ENCODE measurements around the gene ARHGAP45.

The ARHGAP45 gene

DNA sequence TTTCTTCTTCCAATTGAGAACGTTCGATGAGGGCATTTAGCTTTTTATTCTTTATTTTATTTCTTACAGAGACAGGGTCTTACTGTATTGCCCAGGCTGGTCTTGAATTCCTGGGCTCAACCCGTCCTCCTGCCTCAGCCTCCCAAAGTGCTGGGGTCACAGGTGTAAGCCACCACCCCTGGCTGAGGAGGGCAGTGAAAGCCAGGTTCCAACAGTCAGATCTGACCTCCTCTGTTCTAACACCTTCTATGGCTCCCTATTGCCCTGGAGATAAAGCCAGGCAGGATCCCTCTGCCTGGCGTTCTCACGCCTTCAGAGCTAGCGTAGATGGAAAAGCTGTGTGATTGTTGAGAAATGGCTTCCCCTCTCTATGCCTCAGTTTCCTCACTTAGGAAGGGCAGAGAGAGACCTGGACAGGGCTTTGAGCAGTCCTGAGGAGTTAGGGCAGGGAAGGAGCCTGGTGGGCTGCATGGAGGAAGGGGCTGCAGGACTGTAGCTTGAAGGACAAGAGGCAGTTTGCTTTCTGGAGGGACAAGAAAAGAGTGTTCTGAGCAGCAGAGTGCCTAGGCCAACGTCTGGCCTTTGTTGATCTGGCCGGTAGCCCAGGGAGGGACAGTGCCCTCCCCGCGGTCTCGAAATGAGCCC, 5.5 kb downstream of the ARHGAP45 start:
- Histone ChIP-seq H3K4ac (ENCODE audit: low read length) (no peak overlapping the region), H4K8ac (ENCODE audit: low read depth, low read length) (no peak overlapping the region), H2AFZ (ENCODE audit: low read length) (no peak overlapping the region), H2BK15ac (ENCODE audit: low read length) (no peak overlapping the region), H3K9me3 (replicated peaks in 1 of 2; ENCODE audit: control insufficient read depth in 2 of 2, insufficient read depth in 1 of 2, low read depth in 1 of 2, low read length in 2 of 2) (no peaks in the 10 kb centered on the region), H3K79me1 (ENCODE audit: low read depth, low read length) (peaks cover 8% of the 10 kb centered on the region), H4K91ac (ENCODE audit: low read depth, low read length, poor library complexity) (no peak overlapping the region), H3K27me3 (ENCODE audit: control insufficient read depth in 3 of 3, insufficient read depth in 3 of 3, low read depth in 1 of 3, low read length in 3 of 3) (peaks cover 3 to 22% (median 22%) of the 10 kb centered on the region in 3 experiments), H3K4me3 (ENCODE audit: low read length in 2 of 2) (no peak overlapping the region), H3K36me3 (replicated peaks in 1 of 2; ENCODE audit: control insufficient read depth in 2 of 2, insufficient read depth in 2 of 2, low read length in 2 of 2) (peaks cover 4 to 30% of the 10 kb centered on the region in 2 donors), H2AK5ac (ENCODE audit: low read depth, low read length) (no peak overlapping the region), H3K9ac (ENCODE audit: low read depth, low read length, poor library complexity) (no peak overlapping the region), H2BK5ac (ENCODE audit: low read length) (no peak overlapping the region), H3K18ac (ENCODE audit: low read length) (no peak overlapping the region), H3K27ac (replicated peaks; ENCODE audit: low read length) (no peak overlapping the region), H3K4me1 (ENCODE audit: control insufficient read depth in 2 of 2, insufficient read depth in 1 of 2, low read depth in 1 of 2, low read length in 2 of 2) (peaks cover 0 to 2% of the 10 kb centered on the region in 2 donors), H2BK12ac (ENCODE audit: low read length) (no peak overlapping the region), H3K23ac (ENCODE audit: low read depth, low read length, poor library complexity) (no peak overlapping the region), H2BK120ac (ENCODE audit: low read depth, low read length) (no peak overlapping the region), H3K4me2 (ENCODE audit: insufficient read depth, low read length, poor library complexity, severe bottlenecking) (no peak overlapping the region), H3K14ac (ENCODE audit: low read length) (no peak overlapping the region)
- WGBS, 2 donors (ENCODE audit: extremely low coverage in 2 of 2, insufficient read length in 2 of 2, insufficient replicate concordance in 1 of 2) = no CpG with 5 or more reads among the region's 11 CpGs
- DNase-seq (ENCODE audit: low spot score) = no peak

DNA sequence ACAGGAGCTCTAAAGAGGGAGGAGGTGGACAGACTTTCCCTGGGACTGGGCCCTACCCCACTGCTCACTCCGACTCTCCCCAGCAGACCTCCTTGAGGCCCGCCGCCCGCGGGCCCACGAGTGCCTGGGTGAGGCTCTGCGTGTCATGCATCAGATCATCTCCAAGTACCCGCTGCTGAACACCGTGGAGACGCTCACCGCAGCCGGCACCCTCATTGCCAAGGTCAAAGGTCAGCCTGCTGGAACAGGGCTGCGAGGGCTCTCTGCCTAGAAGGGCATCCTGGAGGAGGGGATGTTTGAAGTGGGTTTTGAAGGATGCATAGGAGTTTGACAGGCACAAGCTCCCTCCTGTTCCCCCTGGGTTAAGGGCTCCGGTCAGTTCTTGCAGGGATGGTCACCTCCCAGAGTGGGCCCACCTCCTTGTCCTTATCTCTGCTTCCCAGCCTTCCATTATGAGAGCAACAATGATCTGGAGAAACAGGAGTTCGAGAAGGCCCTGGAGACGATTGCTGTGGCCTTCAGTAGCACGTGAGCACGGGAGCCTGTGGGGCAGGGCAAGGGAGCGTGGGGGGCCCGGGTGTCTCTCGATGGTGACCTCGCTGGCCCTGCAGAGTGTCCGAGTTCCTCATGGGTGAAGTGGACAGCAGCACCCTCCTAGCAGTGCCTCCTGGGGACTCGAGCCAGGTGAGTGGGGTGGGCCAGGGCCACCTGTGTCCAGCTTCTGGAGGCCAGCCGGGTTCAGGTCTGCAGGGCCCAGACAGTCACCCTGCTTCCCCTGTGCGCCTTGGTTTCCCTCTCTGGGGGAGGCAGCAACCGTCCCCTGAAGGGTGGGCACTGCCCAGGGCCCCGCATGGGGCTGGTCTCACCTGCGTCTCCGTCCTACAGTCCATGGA, 6.3 kb downstream of the ARHGAP45 start:
- Histone ChIP-seq H2BK120ac (ENCODE audit: low read depth, low read length) (no peak overlapping the region), H3K27ac (replicated peaks; ENCODE audit: low read length) (no peak overlapping the region), H3K4me1 (ENCODE audit: control insufficient read depth in 2 of 2, insufficient read depth in 1 of 2, low read depth in 1 of 2, low read length in 2 of 2) (peaks cover 0 to 2% of the 10 kb centered on the region in 2 donors), H3K27me3 (ENCODE audit: control insufficient read depth in 3 of 3, insufficient read depth in 3 of 3, low read depth in 1 of 3, low read length in 3 of 3) (peaks cover 2 to 18% (median 15%) of the 10 kb centered on the region in 3 experiments), H3K14ac (ENCODE audit: low read length) (no peak overlapping the region), H3K4me2 (ENCODE audit: insufficient read depth, low read length, poor library complexity, severe bottlenecking) (no peak overlapping the region), H3K9me3 (replicated peaks in 1 of 2; ENCODE audit: control insufficient read depth in 2 of 2, insufficient read depth in 1 of 2, low read depth in 1 of 2, low read length in 2 of 2) (no peaks in the 10 kb centered on the region), H4K91ac (ENCODE audit: low read depth, low read length, poor library complexity) (no peak overlapping the region), H2BK5ac (ENCODE audit: low read length) (peak overlapping the region; percentile 53), H2BK12ac (ENCODE audit: low read length) (peak overlapping the region; percentile 10), H4K8ac (ENCODE audit: low read depth, low read length) (no peak overlapping the region), H3K9ac (ENCODE audit: low read depth, low read length, poor library complexity) (peak overlapping the region; percentile 60), H3K18ac (ENCODE audit: low read length) (no peak overlapping the region), H3K23ac (ENCODE audit: low read depth, low read length, poor library complexity) (no peak overlapping the region), H2AFZ (ENCODE audit: low read length) (no peak overlapping the region), H3K4me3 (ENCODE audit: low read length in 2 of 2) (no peak overlapping the region), H3K36me3 (replicated peaks in 1 of 2; ENCODE audit: control insufficient read depth in 2 of 2, insufficient read depth in 2 of 2, low read length in 2 of 2) (peaks cover 6 to 30% of the 10 kb centered on the region in 2 donors), H3K4ac (ENCODE audit: low read length) (no peak overlapping the region), H2BK15ac (ENCODE audit: low read length) (no peak overlapping the region), H3K79me1 (ENCODE audit: low read depth, low read length) (peaks cover 10% of the 10 kb centered on the region), H2AK5ac (ENCODE audit: low read depth, low read length) (peak overlapping the region; percentile 88)
- no CpG with 5 or more reads among the region's 30 CpGs for WGBS, 2 donors (ENCODE audit: extremely low coverage in 2 of 2, insufficient read length in 2 of 2, insufficient replicate concordance in 1 of 2)
- DNase-seq (ENCODE audit: low spot score) = no peak

DNA sequence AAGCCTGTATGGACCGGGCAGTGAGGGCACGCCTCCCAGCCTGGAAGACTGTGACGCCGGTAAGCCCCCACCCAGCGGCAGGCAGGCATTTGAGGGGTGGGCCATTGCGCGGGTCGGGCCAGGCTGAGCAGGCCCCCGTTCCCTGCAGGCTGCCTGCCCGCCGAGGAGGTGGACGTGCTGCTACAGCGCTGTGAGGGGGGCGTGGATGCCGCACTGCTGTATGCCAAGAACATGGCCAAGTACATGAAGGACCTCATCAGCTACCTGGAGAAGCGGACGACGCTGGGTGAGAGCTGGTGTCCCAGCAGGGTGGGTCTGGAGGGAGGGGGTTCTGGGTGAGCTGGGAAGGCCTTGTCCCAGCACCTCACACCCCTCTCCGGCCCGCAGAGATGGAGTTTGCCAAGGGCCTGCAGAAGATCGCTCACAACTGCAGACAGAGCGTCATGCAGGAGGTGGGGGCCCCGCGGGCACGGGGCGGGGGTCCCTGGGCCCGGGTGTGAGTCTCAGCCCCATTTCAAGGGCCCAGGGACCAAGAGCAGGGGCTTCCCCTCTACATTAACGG, 7.1 kb downstream of the ARHGAP45 start:
- no peak for DNase-seq (ENCODE audit: low spot score)
- Histone ChIP-seq H3K18ac (ENCODE audit: low read length) (no peak overlapping the region), H4K8ac (ENCODE audit: low read depth, low read length) (no peak overlapping the region), H2BK15ac (ENCODE audit: low read length) (no peak overlapping the region), H3K23ac (ENCODE audit: low read depth, low read length, poor library complexity) (no peak overlapping the region), H3K4me1 (ENCODE audit: control insufficient read depth in 2 of 2, insufficient read depth in 1 of 2, low read depth in 1 of 2, low read length in 2 of 2) (no peaks in the 10 kb centered on the region), H4K91ac (ENCODE audit: low read depth, low read length, poor library complexity) (no peak overlapping the region), H3K4me2 (ENCODE audit: insufficient read depth, low read length, poor library complexity, severe bottlenecking) (no peak overlapping the region), H2BK12ac (ENCODE audit: low read length) (peak overlapping the region; percentile 41), H3K27ac (replicated peaks; ENCODE audit: low read length) (no peak overlapping the region), H2BK120ac (ENCODE audit: low read depth, low read length) (no peak overlapping the region), H3K4ac (ENCODE audit: low read length) (no peak overlapping the region), H3K27me3 (ENCODE audit: control insufficient read depth in 3 of 3, insufficient read depth in 3 of 3, low read depth in 1 of 3, low read length in 3 of 3) (peaks cover 2 to 12% (median 11%) of the 10 kb centered on the region in 3 experiments), H2AFZ (ENCODE audit: low read length) (no peak overlapping the region), H3K9ac (ENCODE audit: low read depth, low read length, poor library complexity) (peak overlapping the region; percentile 60), H3K9me3 (replicated peaks in 1 of 2; ENCODE audit: control insufficient read depth in 2 of 2, insufficient read depth in 1 of 2, low read depth in 1 of 2, low read length in 2 of 2) (no peaks in the 10 kb centered on the region), H3K79me1 (ENCODE audit: low read depth, low read length) (peaks cover 8% of the 10 kb centered on the region), H2AK5ac (ENCODE audit: low read depth, low read length) (no peak overlapping the region), H3K14ac (ENCODE audit: low read length) (no peak overlapping the region), H3K4me3 (ENCODE audit: low read length in 2 of 2) (peak overlapping the region in 1 of 2 donors; percentile 54), H2BK5ac (ENCODE audit: low read length) (peak overlapping the region; percentile 53), H3K36me3 (replicated peaks in 1 of 2; ENCODE audit: control insufficient read depth in 2 of 2, insufficient read depth in 2 of 2, low read length in 2 of 2) (peaks cover 6 to 31% of the 10 kb centered on the region in 2 donors)
- WGBS, 2 donors (ENCODE audit: extremely low coverage in 2 of 2, insufficient read length in 2 of 2, insufficient replicate concordance in 1 of 2) = no CpG with 5 or more reads among the region's 28 CpGs
